Aorta (tissue), 5 donors: ENCODE results near the gene ZNF550. TPM values are rescaled to one million over a fixed set of nuclear protein-coding genes. Genes with fewer than 3 reads are reported as not detected.
"Not testable (repeated sequence)": the region's sequence is repeated elsewhere in the genome, so short reads cannot be mapped to it uniquely, and the experiment has no call there.

Experiments used
- ATAC-seq: fragments of 200-7000 bp; cut with Tn5 transposase; one replicate; pipeline ENCODE4 v1.9.1; 2022; ENCODE audit warnings: moderate library complexity; ENCODE audit not compliant: low FRiP score
- DNase-seq, 2 donors: peaks; one replicate each; pipeline ENCODE4 v3.0.0-alpha.2; 2020
- H3K27ac ChIP-seq, 2 donors: one replicate each; pipeline ENCODE4 v1.5.1; 2013; ENCODE audit warnings: low read length in 2 of 2, mild to moderate bottlenecking in 2 of 2, moderate library complexity in 2 of 2, control low read depth in 1 of 2, inconsistent platforms in 1 of 2, low read depth in 1 of 2
- H3K27me3 ChIP-seq, 2 donors: one replicate each; pipeline ENCODE4 v1.6.1; 2013; ENCODE audit warnings: control low read depth in 1 of 2, low read length in 1 of 2, mild to moderate bottlenecking in 1 of 2, moderate library complexity in 1 of 2; ENCODE audit not compliant: insufficient read depth in 2 of 2, control insufficient read depth in 1 of 2
- H3K36me3 ChIP-seq, 2 donors: one replicate each; pipeline ENCODE4 v1.6.1; 2013; ENCODE audit warnings: control low read depth in 1 of 2, low read length in 1 of 2, mild to moderate bottlenecking in 1 of 2; ENCODE audit not compliant: insufficient read depth in 2 of 2, control insufficient read depth in 1 of 2
- H3K4me1 ChIP-seq, 2 donors: one replicate each; pipeline ENCODE4 v1.6.1; 2013; ENCODE audit warnings: low read length in 2 of 2, control low read depth in 1 of 2, mild to moderate bottlenecking in 1 of 2, moderate library complexity in 1 of 2; ENCODE audit not compliant: insufficient read depth in 2 of 2, control insufficient read depth in 1 of 2
- H3K4me3 ChIP-seq, 2 donors: one replicate each; pipeline ENCODE4 v1.5.1; 2013; ENCODE audit warnings: low read length in 2 of 2, control low read depth in 1 of 2, mild to moderate bottlenecking in 1 of 2
- H3K9me3 ChIP-seq: one replicate; pipeline ENCODE4 v1.6.1; 2013; ENCODE audit warnings: mild to moderate bottlenecking, low read length; ENCODE audit not compliant: control insufficient read depth
- WGBS, 2 donors: extraction: QIAGEN DNeasy Blood & Tissue Kit; methylation state at CpG; one replicate each; pipeline ENCODE4 v1.1.7; 2013; 5-methylcytosine and 5-hydroxymethylcytosine counted together
- intact Hi-C, 2 donors: fragments of 100-400 bp; cut with DNase I; formaldehyde crosslinking; loops; one replicate each; pipeline versions ENCODE4 v1.14.2 to v1.15.0; 2022
- polyA plus RNA-seq, 2 donors: library from polyadenylated mRNA; stranded (reverse); fragments of 200-250 nt; gene quantifications; one replicate each; pipeline ENCODE4 v1.2.3, GENCODE V29; 2013
- total RNA-seq, 2 donors: library from RNA; stranded (reverse); fragmentation: NEBNext Ultra II Directional; extraction: Animal tissue kit (Norgen Biotek cat#: 25700); gene quantifications; one replicate each; pipeline ENCODE4 v1.2.1, GENCODE V29; 2021
- donor health status: healthy with polysubstance abuse.
- donor health status: Bipolar disorder and iron deficiency.
- donor health status: DM: no; HTN: no; CAD: no.
- donor health status: DM: no; HTN: no; CAD: no.
- donor health status: DM: yes; HTN: yes; CAD: no.

The ZNF550 gene
- total and polyA plus RNA-seq, 4 donors = 2.4 to 8.9 (median 4.1) TPM

GRCh38 chr19:57558525-57558924 lies 1.1 kb downstream of the ZNF550 start:
- WGBS, 2 donors = 20 to 30% methylated on average over 6 of the region's 6 CpGs
- intact Hi-C loops = no loop called here
- Histone ChIP-seq H3K27ac (no peak overlapping the region), H3K36me3 (peaks cover 0 to 10% of the 10 kb centered on the region in 2 donors), H3K4me3 (peak overlapping the region; percentile 8 to 87), H3K4me1 (peaks cover 0 to 2% of the 10 kb centered on the region in 2 donors), H3K27me3 (no peaks in the 10 kb centered on the region), H3K9me3 (peaks cover 16% of the 10 kb centered on the region)
- ATAC-seq (no peak), DNase-seq (no peak)

DNA sequence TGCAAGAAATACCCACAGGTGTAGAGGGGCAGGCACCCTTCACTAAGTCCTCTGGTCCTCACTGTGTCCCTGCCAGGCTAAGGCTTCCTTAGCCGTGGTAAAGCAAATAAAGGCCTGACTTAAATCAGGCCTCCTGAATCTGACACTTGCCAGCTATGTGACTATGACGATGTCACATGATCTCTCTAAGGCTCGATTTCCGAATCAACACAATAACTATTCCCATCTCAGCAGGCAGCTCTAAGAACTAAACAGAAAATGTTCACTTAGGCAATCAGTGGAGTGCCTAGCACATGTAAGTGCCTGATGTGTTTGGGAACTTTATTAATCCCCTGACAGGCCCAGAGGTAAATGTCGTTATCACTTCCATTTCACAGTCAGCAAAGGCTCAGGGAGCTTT lies 2.0 kb downstream of the ZNF550 start:
- ATAC-seq = no peak

GRCh38 chr19:57552432-57552831 lies 7.2 kb downstream of the ZNF550 start:
- ATAC-seq (no peak), DNase-seq (no peak)
- WGBS, 2 donors = 97 to 98% methylated on average over 2 of the region's 2 CpGs
- intact Hi-C loops = no loop called here
- Histone ChIP-seq H3K36me3 (peaks cover 17 to 37% of the 10 kb centered on the region in 2 donors), H3K27ac (no peak overlapping the region), H3K4me3 (no peak overlapping the region), H3K9me3 (peaks cover 48% of the 10 kb centered on the region), H3K27me3 (no peaks in the 10 kb centered on the region), H3K4me1 (no peaks in the 10 kb centered on the region)

More for the DNA sequence above, 2.0 kb downstream of the ZNF550 start:
- H3K27me3 ChIP-seq = no peaks in the 10 kb centered on the region
- peaks cover 22% of the 10 kb centered on the region for H3K9me3 ChIP-seq
- WGBS, 2 donors = 78 to 81% methylated on average over 5 of the region's 5 CpGs
- peaks cover 0 to 2% of the 10 kb centered on the region in 2 donors for H3K4me1 ChIP-seq
- no peak overlapping the region for H3K27ac ChIP-seq
- H3K4me3 ChIP-seq = no peak overlapping the region
- peaks cover 0 to 14% of the 10 kb centered on the region in 2 donors for H3K36me3 ChIP-seq
- no peak for DNase-seq
- intact Hi-C loops = no loop called here

DNA sequence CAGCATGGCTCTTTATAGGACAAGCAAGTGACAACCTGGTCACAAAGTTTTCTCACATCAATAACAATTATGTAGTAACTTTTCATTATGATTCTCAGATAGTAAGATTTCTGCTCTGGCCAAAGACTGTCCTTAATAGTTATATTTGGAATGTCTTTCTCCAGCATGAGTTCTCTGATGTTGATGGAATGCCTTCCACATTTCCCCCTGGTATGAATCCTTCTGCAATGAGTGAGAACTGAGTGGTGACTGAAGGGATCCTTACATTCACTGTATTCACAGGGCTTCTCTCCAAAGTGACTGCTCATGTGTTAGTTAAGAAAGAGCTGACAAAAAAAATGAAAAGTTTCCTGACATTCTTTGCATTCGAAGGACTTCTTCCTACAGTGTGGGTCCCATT lies 13.2 kb downstream of the ZNF550 start:
- WGBS, 2 donors = 97 to 100% methylated on average over 1 of the region's 1 CpG
- Histone ChIP-seq H3K27ac (no peak overlapping the region), H3K36me3 (peaks cover 26 to 51% of the 10 kb centered on the region in 2 donors), H3K27me3 (no peaks in the 10 kb centered on the region), H3K4me1 (no peaks in the 10 kb centered on the region), H3K4me3 (no peak overlapping the region), H3K9me3 (peaks cover 37% of the 10 kb centered on the region)
- intact Hi-C loops = no loop called here
- ATAC-seq (no peak), DNase-seq (no peak)

DNA sequence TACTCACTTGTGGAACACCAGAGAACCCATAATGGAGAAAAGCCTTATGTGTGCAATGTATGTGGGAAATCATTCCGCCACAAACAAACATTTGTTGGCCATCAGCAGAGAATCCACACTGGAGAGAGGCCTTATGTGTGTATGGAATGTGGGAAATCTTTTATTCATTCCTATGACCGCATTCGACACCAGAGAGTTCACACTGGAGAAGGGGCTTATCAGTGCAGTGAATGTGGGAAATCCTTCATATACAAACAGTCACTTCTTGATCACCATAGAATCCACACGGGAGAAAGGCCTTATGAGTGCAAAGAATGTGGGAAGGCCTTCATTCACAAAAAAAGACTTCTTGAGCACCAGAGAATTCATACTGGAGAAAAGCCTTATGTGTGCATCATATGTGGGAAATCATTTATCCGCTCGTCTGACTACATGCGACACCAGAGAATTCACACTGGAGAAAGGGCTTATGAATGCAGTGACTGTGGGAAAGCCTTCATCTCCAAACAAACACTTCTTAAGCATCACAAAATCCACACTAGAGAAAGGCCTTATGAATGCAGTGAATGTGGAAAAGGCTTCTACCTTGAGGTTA lies 21.6 kb downstream of the ZNF550 start:
- Histone ChIP-seq H3K9me3 (peaks cover 65% of the 10 kb centered on the region), H3K27ac (no peak overlapping the region), H3K4me1 (no peaks in the 10 kb centered on the region), H3K4me3 (peak overlapping the region in 1 of 2 donors; percentile 23), H3K36me3 (peaks cover 44 to 48% of the 10 kb centered on the region in 2 donors), H3K27me3 (no peaks in the 10 kb centered on the region)
- ATAC-seq (no peak), DNase-seq (no peak)
- intact Hi-C loops = no loop called here
- whole genome bisulfite sequencing, 2 donors = 97 to 98% methylated on average over 7 of the region's 7 CpGs

DNA sequence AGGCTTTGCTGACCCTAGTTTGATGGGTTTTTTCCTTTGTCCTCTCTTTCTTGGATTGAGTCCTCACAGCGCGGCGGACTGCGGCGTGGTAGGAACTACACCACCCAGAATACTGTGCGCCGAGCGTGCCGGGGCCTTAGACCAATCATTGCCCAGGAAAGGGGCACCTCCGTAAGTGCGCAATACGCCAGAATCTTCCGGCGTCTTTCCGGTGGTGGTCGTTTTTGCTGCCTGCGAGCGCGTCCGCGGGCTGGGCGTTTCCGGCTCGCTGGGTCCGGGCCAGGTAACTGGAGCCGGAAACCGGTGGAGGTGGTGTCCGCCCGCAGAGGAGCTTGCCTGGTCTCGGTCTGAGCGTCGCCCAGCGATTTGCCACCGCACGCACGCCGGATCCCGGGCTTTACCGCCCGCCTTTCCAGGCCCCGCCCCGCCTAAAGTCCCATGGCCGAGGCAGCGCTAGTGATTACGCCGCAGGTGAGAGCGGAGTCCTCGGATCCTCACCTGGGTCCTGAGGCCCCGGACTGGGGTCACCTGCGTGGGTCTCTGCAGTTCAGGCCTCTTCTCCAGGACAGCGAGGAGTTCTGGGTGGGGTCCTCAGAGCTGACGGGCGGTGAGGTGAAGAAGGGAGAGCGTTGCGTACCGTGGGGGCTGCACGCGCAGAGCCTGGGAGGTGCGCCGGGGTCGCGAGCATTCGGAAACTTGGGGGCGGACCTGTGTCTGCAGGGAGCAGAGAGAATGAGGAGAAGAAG lies 32.4 kb downstream of the ZNF550 start, which contains the start of gene ZNF549:
ZNF549 (plus strand) TSS at position 221 of the 746 bp plus-strand sequence; CDS start at position 439, 218 bp downstream.
- DNase-seq = peak; percentile 92 to 95
- Histone ChIP-seq H3K4me3 (peak within 1 kb of the TSS; percentile 48 to 69), H3K27ac (peak within 1 kb of the TSS in 1 of 2 donors; percentile 25), H3K9me3 (peaks cover 10% of the 10 kb centered on the region), H3K4me1 (no peaks in the 10 kb centered on the region), H3K27me3 (no peaks in the 10 kb centered on the region), H3K36me3 (peaks cover 5 to 6% of the 10 kb centered on the region in 2 donors)
- intact Hi-C loops = loop anchor here in 1 of 2 donors (2.0 kb wide), 1 partner anchor 55 kb away; no protein-coding TSS in a partner anchor
- ATAC-seq = peak; percentile 99
- 1% methylated on average over 64 of the region's 64 CpGs for WGBS, 2 donors

GRCh38 chr19:57518021-57518420 lies 41.6 kb downstream of the ZNF550 start:
- H3K27ac ChIP-seq, H3K4me3 ChIP-seq, H3K9me3 ChIP-seq, H3K4me1 ChIP-seq, DNase-seq, ATAC-seq, intact Hi-C loops, H3K27me3 ChIP-seq, H3K36me3 ChIP-seq: not testable (repeated sequence)
- WGBS, 2 donors = 83 to 85% methylated on average over 4 of the region's 4 CpGs

GRCh38 chr19:57515255-57515654 lies 44.4 kb downstream of the ZNF550 start:
- no peak overlapping the region for H3K4me3 ChIP-seq
- intact Hi-C loops = no loop called here
- 84 to 94% methylated on average over 5 of the region's 5 CpGs for WGBS, 2 donors
- no peaks in the 10 kb centered on the region for H3K27me3 ChIP-seq
- ATAC-seq (no peak), DNase-seq (no peak)
- H3K27ac ChIP-seq = no peak overlapping the region
- peaks cover 15% of the 10 kb centered on the region for H3K9me3 ChIP-seq
- no peaks in the 10 kb centered on the region for H3K4me1 ChIP-seq
- peaks cover 3 to 5% of the 10 kb centered on the region in 2 donors for H3K36me3 ChIP-seq
